Glutamatergic neuron (in vitro differentiated cells): ENCODE data around the gene MLANA. TPM values are rescaled to one million over a fixed set of nuclear protein-coding genes. Genes with fewer than 3 reads are reported as not detected.

Source experiments
- DNase-seq: peaks from one replicate; pipeline ENCODE4 v3.0.0; 2022
- H3K27ac Mint-ChIP-seq: one replicate; pipeline ENCODE4 v1.8.0; 2020; ENCODE audit warnings: mild to moderate bottlenecking, mixed read lengths, inconsistent platforms; ENCODE audit not compliant: unreplicated experiment
- H3K27me3 Mint-ChIP-seq: one replicate; pipeline ENCODE4 v1.8.0; 2020; ENCODE audit warnings: mild to moderate bottlenecking, moderate library complexity, mixed read lengths, inconsistent platforms; ENCODE audit not compliant: unreplicated experiment
- H3K36me3 Mint-ChIP-seq: one replicate; pipeline ENCODE4 v1.8.0; 2020; ENCODE audit warnings: mild to moderate bottlenecking, mixed read lengths, inconsistent platforms; ENCODE audit not compliant: unreplicated experiment
- H3K4me1 Mint-ChIP-seq: one replicate; pipeline ENCODE4 v1.8.0; 2020; ENCODE audit warnings: mild to moderate bottlenecking, low read depth, mixed read lengths, inconsistent platforms; ENCODE audit not compliant: unreplicated experiment
- H3K4me3 Mint-ChIP-seq: one replicate; pipeline ENCODE4 v1.8.0; 2020; ENCODE audit warnings: mild to moderate bottlenecking, mixed read lengths, inconsistent platforms; ENCODE audit not compliant: unreplicated experiment
- H3K9me3 Mint-ChIP-seq: one replicate; pipeline ENCODE4 v1.8.0; 2020; ENCODE audit warnings: mild to moderate bottlenecking, moderate library complexity, mixed read lengths, inconsistent platforms; ENCODE audit not compliant: unreplicated experiment
- CTCF ChIP-seq: fragments of 200-600 bp; sonication (generic); IDR thresholded peaks from one replicate; pipeline ENCODE4 v1.5.0; 2021; ENCODE audit not compliant: partially characterized antibody, unreplicated experiment
- long read RNA-seq: library from polyadenylated mRNA; unstranded; transcript quantifications from one replicate; pipeline ENCODE4 v2.0.0, GENCODE V29; 2020; ENCODE audit not compliant: unreplicated experiment
- total RNA-seq: library from RNA; stranded (reverse); fragmentation: NEBNext Ultra II Directional; extraction: Animal tissue kit (Norgen Biotek cat#: 25700); gene quantifications from one replicate; pipeline ENCODE4 v1.2.1, GENCODE V29; 2021; ENCODE audit not compliant: unreplicated experiment

Gene MLANA
- total RNA-seq: not detected
- long read RNA-seq: 0 reads

- no peaks in the 10 kb centered on the region for H3K9me3 Mint-ChIP-seq
- no peak for TF ChIP-seq CTCF
- H3K27me3 Mint-ChIP-seq: no peaks in the 10 kb centered on the region
- no peak for DNase-seq
- H3K36me3 Mint-ChIP-seq: no peaks in the 10 kb centered on the region
- no peak within 1 kb of the TSS for H3K27ac Mint-ChIP-seq
- H3K4me1 Mint-ChIP-seq: no peaks in the 10 kb centered on the region
- no peak within 1 kb of the TSS for H3K4me3 Mint-ChIP-seq
These were observed at the start of gene MLANA for GRCh38 chr9:5890641-5891040. MLANA (plus strand) TSS chr9:5890889; CDS start chr9:5892475, 1,586 bp downstream.

GRCh38 chr9:5841771-5842573 lies 48.7 kb upstream of the MLANA start:
- Mint-ChIP-seq H3K4me1 (peaks cover 6% of the 10 kb centered on the region), H3K9me3 (peaks cover 2% of the 10 kb centered on the region), H3K27me3 (no peaks in the 10 kb centered on the region), H3K36me3 (no peaks in the 10 kb centered on the region), H3K4me3 (no peak overlapping the region), H3K27ac (no peak overlapping the region)
- DNase-seq: no peak
- TF ChIP-seq CTCF: no peak

- H3K4me1 Mint-ChIP-seq: peaks cover 7% of the 10 kb centered on the region
These were observed 47.5 kb upstream of the MLANA start for GRCh38 chr9:5842929-5843793.

GRCh38 chr9:5843794-5844471 lies 46.8 kb upstream of the MLANA start:
- DNase-seq: no peak
- H3K27me3 Mint-ChIP-seq: no peaks in the 10 kb centered on the region
- no peak overlapping the region for H3K4me3 Mint-ChIP-seq
- H3K4me1 Mint-ChIP-seq: peaks cover 7% of the 10 kb centered on the region
- H3K9me3 Mint-ChIP-seq: peaks cover 2% of the 10 kb centered on the region
- no peaks in the 10 kb centered on the region for H3K36me3 Mint-ChIP-seq
- no peak for TF ChIP-seq CTCF
- H3K27ac Mint-ChIP-seq: no peak overlapping the region

More at GRCh38 chr9:5842929-5843793, 47.5 kb upstream of the MLANA start:
- Mint-ChIP-seq H3K27ac (no peak overlapping the region), H3K9me3 (peaks cover 2% of the 10 kb centered on the region), H3K27me3 (no peaks in the 10 kb centered on the region), H3K4me3 (no peak overlapping the region), H3K36me3 (no peaks in the 10 kb centered on the region)
- DNase-seq: no peak
- TF ChIP-seq CTCF: no peak
